Epithelial cell of proximal tubule (primary cell): Measurements from ENCODE around the gene ANKRD2. TPM values are rescaled to one million over a fixed set of nuclear protein-coding genes. Genes with fewer than 3 reads are reported as not detected.

ENCODE experiments used
- DNase-seq: peaks from one replicate; pipeline ENCODE4 v3.0.0-alpha.2; 2011; ENCODE audit warnings: low read depth
- H3K4me3 ChIP-seq: 2 replicates; pipeline ENCODE4 v1.5.1; 2011; ENCODE audit warnings: low read depth, mild to moderate bottlenecking, low read length
- total RNA-seq: library from RNA; depleted of rRNA; stranded (reverse); fragments of >200 nt; gene quantifications from 2 replicates; pipeline ENCODE4 v1.2.3, GENCODE V29; 2015
- TF ChIP-seq, protein P1 (sequence below): conservative IDR thresholded peaks from 2 replicates; pipeline ENCODE4 v1.5.1; 2012; ENCODE audit warnings: low read depth, mild to moderate bottlenecking, low read length

ANKRD2 gene
- total RNA-seq, 1 donor from 2014 or later, result 6.8 TPM

DNA sequence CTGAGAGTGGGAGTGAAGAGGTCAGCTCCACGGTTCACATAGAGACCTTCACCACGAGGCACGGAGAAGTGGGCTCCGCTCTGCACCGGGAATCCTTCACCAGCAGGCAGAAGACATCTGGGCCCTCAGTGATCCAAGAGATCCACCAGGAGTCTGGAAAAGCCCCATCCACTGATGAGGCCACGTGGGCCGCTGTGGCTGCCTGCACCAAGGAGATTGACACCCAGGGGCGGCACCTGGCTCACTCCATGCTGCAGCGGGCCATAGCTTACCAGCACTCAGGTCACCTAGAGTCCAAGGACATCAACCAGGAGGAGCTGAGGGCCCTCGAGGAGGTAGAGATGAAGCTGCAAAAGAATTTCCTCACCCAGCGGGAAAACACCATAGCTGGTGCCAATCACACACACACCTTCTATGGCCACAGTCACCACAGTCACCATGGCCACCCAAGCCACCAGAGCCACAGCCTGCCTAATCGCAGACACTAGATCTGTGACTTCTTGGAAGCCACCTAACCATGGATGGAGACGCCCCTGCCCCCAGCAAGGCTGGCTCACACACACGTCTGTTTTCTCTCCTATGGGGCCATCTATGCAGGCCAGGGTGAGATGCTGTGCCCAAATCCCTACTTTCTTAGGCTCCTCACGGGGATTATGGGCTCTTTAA, 17.6 kb downstream of the ANKRD2 start:
- no peak for DNase-seq
- no peak overlapping the region for H3K4me3 ChIP-seq
- TF ChIP-seq, protein P1, sequence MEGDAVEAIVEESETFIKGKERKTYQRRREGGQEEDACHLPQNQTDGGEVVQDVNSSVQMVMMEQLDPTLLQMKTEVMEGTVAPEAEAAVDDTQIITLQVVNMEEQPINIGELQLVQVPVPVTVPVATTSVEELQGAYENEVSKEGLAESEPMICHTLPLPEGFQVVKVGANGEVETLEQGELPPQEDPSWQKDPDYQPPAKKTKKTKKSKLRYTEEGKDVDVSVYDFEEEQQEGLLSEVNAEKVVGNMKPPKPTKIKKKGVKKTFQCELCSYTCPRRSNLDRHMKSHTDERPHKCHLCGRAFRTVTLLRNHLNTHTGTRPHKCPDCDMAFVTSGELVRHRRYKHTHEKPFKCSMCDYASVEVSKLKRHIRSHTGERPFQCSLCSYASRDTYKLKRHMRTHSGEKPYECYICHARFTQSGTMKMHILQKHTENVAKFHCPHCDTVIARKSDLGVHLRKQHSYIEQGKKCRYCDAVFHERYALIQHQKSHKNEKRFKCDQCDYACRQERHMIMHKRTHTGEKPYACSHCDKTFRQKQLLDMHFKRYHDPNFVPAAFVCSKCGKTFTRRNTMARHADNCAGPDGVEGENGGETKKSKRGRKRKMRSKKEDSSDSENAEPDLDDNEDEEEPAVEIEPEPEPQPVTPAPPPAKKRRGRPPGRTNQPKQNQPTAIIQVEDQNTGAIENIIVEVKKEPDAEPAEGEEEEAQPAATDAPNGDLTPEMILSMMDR, result no peak

DNA sequence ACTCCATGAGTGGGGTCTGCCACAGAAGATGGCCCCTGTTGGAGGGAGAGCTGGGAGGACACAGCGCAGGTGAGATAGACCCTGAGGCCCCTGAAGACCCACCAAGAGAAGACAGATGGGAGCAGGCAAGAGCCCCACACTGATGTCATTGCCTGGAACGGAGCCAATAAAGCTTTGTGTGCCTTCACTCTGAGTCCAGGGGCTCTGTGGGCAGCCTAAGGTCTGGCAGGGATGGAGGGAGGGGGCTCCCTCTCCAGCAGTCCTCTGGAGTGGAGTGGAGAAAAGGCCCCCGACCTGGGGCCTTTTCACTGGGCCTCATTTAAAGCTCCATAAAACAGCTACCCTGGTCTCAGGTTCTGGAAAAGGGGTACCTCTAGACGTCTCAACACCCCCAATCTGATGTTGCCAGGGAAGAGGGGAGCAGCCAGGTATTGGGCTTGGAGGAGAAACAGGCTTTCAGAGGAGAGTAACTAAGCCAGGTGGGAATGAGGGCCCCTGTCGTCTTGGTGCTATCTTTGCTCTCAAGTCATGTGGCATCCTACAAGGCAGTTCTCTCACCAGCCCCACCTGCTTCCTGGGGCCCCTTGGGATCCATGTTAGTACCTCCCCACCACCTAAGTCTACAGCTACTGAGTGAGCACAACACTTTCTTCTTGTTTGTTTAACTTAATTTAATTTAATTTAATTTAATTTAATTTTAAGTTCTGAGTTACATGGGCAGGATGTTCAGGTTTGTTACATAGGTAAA, 18.3 kb downstream of the ANKRD2 start:
- no peak for DNase-seq
- TF ChIP-seq, protein P1, result no peak
- H3K4me3 ChIP-seq, result no peak overlapping the region

DNA sequence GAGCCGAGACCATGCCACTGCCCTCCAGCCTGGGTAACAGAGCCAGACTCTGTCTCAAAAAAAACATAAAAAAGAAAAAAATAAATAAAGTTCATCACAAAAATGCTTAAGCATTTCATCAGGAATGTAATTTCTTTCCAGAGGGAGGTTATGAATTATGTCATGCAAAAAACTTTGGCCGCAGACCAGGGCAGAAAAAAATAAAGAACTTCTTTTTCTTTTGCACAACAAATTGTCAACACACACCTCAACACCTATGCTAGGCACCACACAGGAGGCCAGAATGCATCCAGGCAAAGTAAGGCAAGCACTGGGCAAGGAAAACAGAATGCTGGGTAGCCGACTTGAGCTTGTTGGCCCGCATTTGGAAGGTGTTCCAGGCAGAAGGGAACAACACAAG, 20.8 kb downstream of the ANKRD2 start:
- H3K4me3 ChIP-seq, result no peak overlapping the region
- TF ChIP-seq, protein P1, result no peak
- no peak for DNase-seq

DNA sequence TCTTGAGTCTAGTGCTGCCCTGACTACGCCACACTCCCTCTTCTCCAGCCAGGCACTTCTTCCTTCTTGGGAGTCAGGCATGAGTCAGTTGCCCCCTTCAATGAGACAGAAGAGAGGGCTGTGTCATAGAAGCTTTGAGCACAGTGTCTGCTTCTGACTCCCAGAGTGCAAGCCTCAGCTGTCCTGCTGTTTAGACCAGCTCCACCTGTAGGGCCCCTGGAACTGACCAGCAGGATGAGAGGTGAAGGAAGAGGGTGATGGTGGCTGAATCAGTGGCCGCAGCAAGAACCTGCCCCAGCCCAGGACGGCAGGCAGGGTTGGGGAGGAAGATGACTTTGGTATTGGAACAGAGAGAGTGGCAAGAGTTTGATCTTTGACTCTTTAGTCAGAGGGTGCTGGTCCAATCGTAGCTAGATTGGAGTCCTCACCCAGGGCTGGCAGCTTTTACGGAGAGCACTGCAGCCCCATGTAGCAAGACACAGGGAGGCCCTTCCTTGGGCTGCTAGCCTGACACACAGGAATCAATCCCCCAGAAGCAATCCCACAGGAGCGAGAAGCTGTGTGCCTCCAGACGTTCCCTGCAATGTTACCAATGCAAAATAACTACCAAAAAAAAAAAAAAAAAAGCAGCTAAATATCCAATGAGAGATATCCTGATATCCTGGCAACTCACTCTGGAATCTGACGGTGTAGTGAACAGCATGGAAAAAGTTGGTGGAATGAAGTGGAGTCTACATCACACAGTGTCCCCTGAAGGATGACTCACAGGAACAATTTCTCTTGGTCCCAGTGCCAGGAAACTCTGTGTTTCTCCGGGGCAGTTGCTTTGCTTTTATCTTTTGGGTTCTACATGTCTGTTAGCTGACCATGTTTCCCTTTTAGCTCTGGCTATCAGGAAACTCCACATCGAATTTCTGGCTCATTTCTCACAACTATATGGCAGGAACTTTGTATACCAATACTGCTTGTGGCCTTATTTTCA, 23.8 kb downstream of the ANKRD2 start:
- DNase-seq, result peak; percentile 78
- TF ChIP-seq, protein P1, result no peak
- H3K4me3 ChIP-seq, result no peak overlapping the region

DNA sequence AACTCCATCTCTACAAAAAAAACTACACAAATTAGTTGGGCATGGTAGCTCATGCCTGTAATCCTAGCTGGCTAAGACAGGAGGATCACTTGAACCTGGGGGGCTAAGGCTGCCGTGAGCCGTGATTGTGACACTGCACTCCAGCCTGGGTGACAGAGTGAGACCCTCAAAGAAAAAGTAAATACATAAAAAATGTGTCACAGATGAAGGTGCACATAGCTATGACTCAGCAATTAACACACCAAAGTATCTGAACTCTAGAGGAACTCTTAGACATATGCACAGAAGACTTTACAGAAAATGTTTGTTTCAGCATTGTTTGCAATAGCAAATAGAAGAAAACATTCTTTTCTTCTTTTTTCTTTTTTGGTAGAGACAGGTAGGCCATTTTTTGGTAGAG, 25.2 kb downstream of the ANKRD2 start:
- no peak for DNase-seq
- no peak overlapping the region for H3K4me3 ChIP-seq
- TF ChIP-seq, protein P1, result no peak

DNA sequence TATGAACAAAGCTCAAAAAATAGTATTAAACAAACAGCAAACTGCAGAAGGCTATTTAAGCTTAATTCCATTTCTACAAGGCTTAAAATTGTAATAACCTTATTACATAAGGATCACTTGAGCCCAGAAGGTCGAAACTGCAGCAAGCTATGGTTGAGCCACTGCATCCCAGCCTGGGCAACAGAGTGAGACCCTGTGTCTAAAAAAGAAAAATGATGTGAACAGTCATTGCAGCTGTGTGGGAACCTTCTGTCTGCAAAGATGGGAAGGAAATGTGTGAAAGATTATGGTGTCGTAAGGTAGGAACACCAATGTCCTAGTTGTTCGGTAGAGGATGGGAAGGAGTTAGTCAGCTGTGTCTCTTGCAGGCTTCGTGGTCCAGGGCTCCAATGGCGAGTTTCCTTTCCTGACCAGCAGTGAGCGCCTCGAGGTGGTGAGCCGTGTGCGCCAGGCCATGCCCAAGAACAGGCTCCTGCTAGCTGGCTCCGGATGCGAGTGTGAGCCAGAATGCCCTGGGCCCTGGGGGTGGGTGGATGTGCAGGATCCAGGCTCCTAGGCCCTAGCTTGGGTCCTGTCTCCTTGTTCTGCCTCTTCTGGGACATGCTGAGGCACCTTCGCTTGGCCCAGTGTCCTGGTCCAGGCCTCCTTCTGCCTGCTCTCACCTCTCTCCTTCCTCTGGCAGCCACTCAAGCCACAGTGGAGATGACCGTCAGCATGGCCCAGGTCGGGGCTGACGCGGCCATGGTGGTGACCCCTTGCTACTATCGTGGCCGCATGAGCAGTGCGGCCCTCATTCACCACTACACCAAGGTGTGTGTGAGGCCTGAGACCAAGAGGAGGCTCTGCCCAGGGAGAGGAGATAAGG, 26.1 kb downstream of the ANKRD2 start:
- DNase-seq, result no peak
- TF ChIP-seq, protein P1, result no peak
- no peak overlapping the region for H3K4me3 ChIP-seq
